GM19239 (cell line): ENCODE results near the gene MYO3B.
A peak's percentile ranks its signal among the peaks of the same experiment; 100 is the strongest.

Source experiments
- DNase-seq: peaks from one replicate; pipeline ENCODE4 v3.0.0; 2011; ENCODE audit warnings: low spot score; ENCODE audit not compliant: insufficient read length
- FAIRE-seq: peaks from 2 replicates; lab custom pipeline; 2011; peaks lifted over from hg19 to GRCh38; lab: Jason Lieb, UNC

MYO3B gene

GRCh38 chr2:170177950-170178781, at the start of gene MYO3B:
Gene MYO3B (plus strand): TSS chr2:170178147. CDS start chr2:170178288, 141 bp downstream.
- FAIRE-seq (no peak), DNase-seq (no peak)

- FAIRE-seq = peak; percentile 61
- no peak for DNase-seq
Observed at GRCh38 chr2:170139276-170139967, 38.5 kb upstream of the MYO3B start.

- DNase-seq (no peak), FAIRE-seq (no peak)
Observed at GRCh38 chr2:170140561-170140960, 37.4 kb upstream of the MYO3B start.

- no peak for DNase-seq
- peak; percentile 48 for FAIRE-seq
Observed at GRCh38 chr2:170141865-170142264, 36.1 kb upstream of the MYO3B start.

- no peak for DNase-seq
- FAIRE-seq = no peak
Observed at GRCh38 chr2:170142502-170142901, 35.4 kb upstream of the MYO3B start.

GRCh38 chr2:170143045-170143717, 34.8 kb upstream of the MYO3B start:
- DNase-seq = no peak
- no peak for FAIRE-seq

GRCh38 chr2:170144761-170145160, 33.2 kb upstream of the MYO3B start:
- FAIRE-seq = no peak
- DNase-seq = no peak

GRCh38 chr2:170145191-170145590, 32.8 kb upstream of the MYO3B start:
- DNase-seq = no peak
- FAIRE-seq = peak; percentile 58

- DNase-seq (no peak), FAIRE-seq (no peak)
Observed at GRCh38 chr2:170145675-170146432, 32.1 kb upstream of the MYO3B start.

- DNase-seq (no peak), FAIRE-seq (no peak)
Observed at GRCh38 chr2:170146784-170147183, 31.2 kb upstream of the MYO3B start.

- DNase-seq = no peak
- FAIRE-seq = no peak
Observed at GRCh38 chr2:170147576-170147975, 30.4 kb upstream of the MYO3B start.

GRCh38 chr2:170148161-170148560, 29.8 kb upstream of the MYO3B start:
- FAIRE-seq = no peak
- no peak for DNase-seq

GRCh38 chr2:170152421-170152820, 25.5 kb upstream of the MYO3B start:
- FAIRE-seq = no peak

GRCh38 chr2:170155022-170155722, 22.8 kb upstream of the MYO3B start:
- FAIRE-seq = peak; percentile 66
- DNase-seq = no peak

More at GRCh38 chr2:170152421-170152820, 25.5 kb upstream of the MYO3B start:
- DNase-seq = no peak

- DNase-seq (no peak), FAIRE-seq (no peak)
Observed at GRCh38 chr2:170155723-170156253, 22.2 kb upstream of the MYO3B start.

- DNase-seq = no peak
- FAIRE-seq = no peak
Observed at GRCh38 chr2:170156592-170156991, 21.4 kb upstream of the MYO3B start.

GRCh38 chr2:170157025-170157684, 20.8 kb upstream of the MYO3B start:
- no peak for FAIRE-seq

GRCh38 chr2:170159060-170159459, 18.9 kb upstream of the MYO3B start:
- FAIRE-seq (no peak), DNase-seq (no peak)

More at GRCh38 chr2:170157025-170157684, 20.8 kb upstream of the MYO3B start:
- DNase-seq = no peak
